Measurements from ENCODE around the gene ZNF346.

The ZNF346 gene

GRCh38 chr5:177089127-177089526 lies 66.6 kb downstream of the ZNF346 start:
- TF ChIP-seq CTCF (conservative IDR thresholded peaks at IDR 0.05; ENCODE audit: low read depth, low read length): no peak
- DNase-seq (ENCODE audit: low read depth): peak; percentile 55
- no peak overlapping the region for H3K4me3 ChIP-seq (ENCODE audit: low read depth, low read length)

- TF ChIP-seq CTCF (conservative IDR thresholded peaks at IDR 0.05; ENCODE audit: low read depth, low read length): no peak
Observed at GRCh38 chr5:177089825-177090641, 67.5 kb downstream of the ZNF346 start.

GRCh38 chr5:177090813-177091212 lies 68.3 kb downstream of the ZNF346 start:
- H3K4me3 ChIP-seq (ENCODE audit: low read depth, low read length): no peak overlapping the region
- DNase-seq (ENCODE audit: low read depth): no peak
- no peak for TF ChIP-seq CTCF (conservative IDR thresholded peaks at IDR 0.05; ENCODE audit: low read depth, low read length)

More at GRCh38 chr5:177089825-177090641, 67.5 kb downstream of the ZNF346 start:
- no peak overlapping the region for H3K4me3 ChIP-seq (ENCODE audit: low read depth, low read length)
- DNase-seq (ENCODE audit: low read depth): peak; percentile 18

- no peak overlapping the region for H3K4me3 ChIP-seq (ENCODE audit: low read depth, low read length)
- DNase-seq (ENCODE audit: low read depth): no peak
- no peak for TF ChIP-seq CTCF (conservative IDR thresholded peaks at IDR 0.05; ENCODE audit: low read depth, low read length)
Observed at GRCh38 chr5:177091232-177091631, 68.7 kb downstream of the ZNF346 start.

- H3K4me3 ChIP-seq (ENCODE audit: low read depth, low read length): no peak overlapping the region
- DNase-seq (ENCODE audit: low read depth): no peak
- no peak for TF ChIP-seq CTCF (conservative IDR thresholded peaks at IDR 0.05; ENCODE audit: low read depth, low read length)
Observed at GRCh38 chr5:177092178-177093081, 69.9 kb downstream of the ZNF346 start.

GRCh38 chr5:177093082-177093712 lies 70.7 kb downstream of the ZNF346 start:
- TF ChIP-seq CTCF (conservative IDR thresholded peaks at IDR 0.05; ENCODE audit: low read depth, low read length): no peak
- H3K4me3 ChIP-seq (ENCODE audit: low read depth, low read length): no peak overlapping the region
- no peak for DNase-seq (ENCODE audit: low read depth)
